DND-41 (cell line): Measurements from ENCODE around the gene LCNL1.

Experiments used
- CTCF ChIP-seq: IDR thresholded peaks from 2 replicates; pipeline ENCODE4 v1.5.1; 2012; ENCODE audit warnings: borderline replicate concordance, low read length, moderate library complexity, mild to moderate bottlenecking; ENCODE audit not compliant: poor library complexity, severe bottlenecking; ENCODE audit errors: extremely low read depth
- EZH2 ChIP-seq: IDR thresholded peaks from 3 replicates; pipeline ENCODE4 v1.6.1; 2012; ENCODE audit warnings: borderline replicate concordance, low read depth, mild to moderate bottlenecking, moderate library complexity, low read length, inconsistent platforms; ENCODE audit not compliant: severe bottlenecking

GRCh38 chr9:136955202-136955942 is 27.4 kb upstream of the LCNL1 start:
- no peak for TF ChIP-seq CTCF
- TF ChIP-seq EZH2 = no peak
